GM12873 (cell line): ENCODE measurements around the gene DAGLA.

Experiments
- CTCF ChIP-seq: IDR thresholded peaks from 2 replicates; pipeline ENCODE4 v1.5.1; 2012; ENCODE audit warnings: low read depth, mild to moderate bottlenecking, moderate library complexity, low read length, control low read depth; ENCODE audit not compliant: insufficient read depth; ENCODE audit errors: missing control alignments

Gene DAGLA

GRCh38 chr11:61639816-61640443 is 40.3 kb upstream of the DAGLA start:
- no peak for TF ChIP-seq CTCF

GRCh38 chr11:61642162-61642561 is 38.0 kb upstream of the DAGLA start:
- TF ChIP-seq CTCF = no peak

GRCh38 chr11:61645179-61645868 is 34.9 kb upstream of the DAGLA start:
- no peak for TF ChIP-seq CTCF

GRCh38 chr11:61647529-61647928 is 32.7 kb upstream of the DAGLA start:
- TF ChIP-seq CTCF = no peak

- TF ChIP-seq CTCF = no peak
These were observed 29.2 kb upstream of the DAGLA start for GRCh38 chr11:61650781-61651571.

GRCh38 chr11:61652135-61652534 is 28.1 kb upstream of the DAGLA start:
- no peak for TF ChIP-seq CTCF

- no peak for TF ChIP-seq CTCF
These were observed 25.8 kb upstream of the DAGLA start for GRCh38 chr11:61654397-61654829.
